DND-41 (cell line): ENCODE measurements around the gene PMS1.

Experiments
- CTCF ChIP-seq: IDR thresholded peaks from 2 replicates; pipeline ENCODE4 v1.5.1; 2012; ENCODE audit warnings: borderline replicate concordance, low read length, moderate library complexity, mild to moderate bottlenecking; ENCODE audit not compliant: poor library complexity, severe bottlenecking; ENCODE audit errors: extremely low read depth
- EZH2 ChIP-seq: IDR thresholded peaks from 3 replicates; pipeline ENCODE4 v1.6.1; 2012; ENCODE audit warnings: borderline replicate concordance, low read depth, mild to moderate bottlenecking, moderate library complexity, low read length, inconsistent platforms; ENCODE audit not compliant: severe bottlenecking

GRCh38 chr2:189824694-189825396 lies 40.6 kb downstream of the PMS1 start:
- TF ChIP-seq CTCF: no peak
- no peak for TF ChIP-seq EZH2
